Activated T-cell treated with anti-CD3 and anti-CD28 coated beads, Interleukin-2, amount 50 U/mL, for 4 hours (primary cell): Measurements from ENCODE around the gene MSH4. TPM values are rescaled to one million over a fixed set of nuclear protein-coding genes. Genes with fewer than 3 reads are reported as not detected.
"Not testable (repeated sequence)": the region's sequence is repeated elsewhere in the genome, so short reads cannot be mapped to it uniquely, and the experiment has no call there.

Source experiments
- ATAC-seq, 2 donors: fragments of 200-7000 bp; cut with Tn5 transposase; one replicate each; pipeline ENCODE4 v1.10.0; 2021
- DNase-seq: peaks from one replicate; pipeline ENCODE4 v3.0.0-alpha.2; 2020
- H3K27me3 Mint-ChIP-seq: one replicate; pipeline ENCODE4 v1.8.0; 2021; ENCODE audit warnings: low read depth, mixed read lengths
- H3K36me3 Mint-ChIP-seq: one replicate; pipeline ENCODE4 v1.8.0; 2022; ENCODE audit warnings: mixed read lengths; ENCODE audit not compliant: insufficient read depth
- H3K4me1 Mint-ChIP-seq: one replicate; pipeline ENCODE4 v1.8.0; 2021; ENCODE audit warnings: low read depth, mixed read lengths
- H3K4me3 Mint-ChIP-seq: one replicate; pipeline ENCODE4 v1.8.0; 2021; ENCODE audit warnings: mild to moderate bottlenecking, moderate library complexity, mixed read lengths
- H3K9me3 Mint-ChIP-seq: one replicate; pipeline ENCODE4 v1.8.0; 2021; ENCODE audit warnings: mixed read lengths
- total RNA-seq, 3 donors: library from RNA; stranded (reverse); gene quantifications; one replicate each; pipeline ENCODE4 v1.2.1, GENCODE V29; 2021

The MSH4 gene
- total RNA-seq, 3 donors from 2014 or later: 0.28 to 0.45 (median 0.41) TPM

DNA sequence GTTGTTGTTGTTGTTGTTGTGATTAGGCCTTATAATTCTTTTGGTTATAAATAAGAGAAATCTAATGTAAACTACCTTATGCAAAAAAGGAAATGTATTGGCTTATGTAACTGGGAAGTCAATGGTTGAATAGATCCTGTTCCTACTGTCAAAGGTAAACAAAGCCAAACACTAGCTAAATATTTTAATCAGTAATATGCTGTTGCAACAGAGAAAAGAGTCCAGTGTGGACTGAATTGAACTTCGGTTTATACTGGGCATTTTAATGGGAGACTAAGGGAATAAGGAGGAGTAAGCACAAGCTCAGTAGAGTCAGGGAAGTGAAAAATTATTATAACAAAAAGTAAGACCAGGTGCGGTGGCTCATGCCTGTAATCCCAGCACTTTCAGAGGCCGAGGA lies 15.4 kb downstream of the MSH4 start:
- DNase-seq (no peak), ATAC-seq (no peak)
- H3K4me1 Mint-ChIP-seq: no peaks in the 10 kb centered on the region
- H3K9me3 Mint-ChIP-seq: no peaks in the 10 kb centered on the region
- H3K27me3 Mint-ChIP-seq: no peaks in the 10 kb centered on the region
- H3K4me3 Mint-ChIP-seq: no peak overlapping the region
- no peaks in the 10 kb centered on the region for H3K36me3 Mint-ChIP-seq

DNA sequence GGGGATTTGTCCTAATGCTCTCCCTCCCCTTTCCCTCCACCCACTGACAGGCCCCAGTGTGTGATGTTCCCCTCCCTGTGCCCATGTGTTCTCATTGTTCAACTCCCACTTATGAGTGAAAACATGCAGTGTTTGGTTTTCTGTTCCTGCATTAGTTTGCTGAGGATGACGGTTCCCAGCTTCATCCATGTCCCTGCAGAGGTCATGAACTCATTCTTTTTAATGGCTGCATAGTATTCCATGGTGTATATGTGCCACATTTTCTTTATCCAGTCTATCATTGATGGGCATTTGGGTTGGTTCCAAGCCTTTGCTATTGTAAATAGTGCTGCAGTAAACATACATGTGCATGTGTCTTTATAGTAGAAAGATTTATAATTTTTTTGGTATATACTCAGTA lies 26.9 kb downstream of the MSH4 start:
- H3K9me3 Mint-ChIP-seq: peaks cover 17% of the 10 kb centered on the region
- not testable (repeated sequence) for ATAC-seq, H3K4me3 Mint-ChIP-seq, H3K4me1 Mint-ChIP-seq, H3K27me3 Mint-ChIP-seq, DNase-seq, H3K36me3 Mint-ChIP-seq

DNA sequence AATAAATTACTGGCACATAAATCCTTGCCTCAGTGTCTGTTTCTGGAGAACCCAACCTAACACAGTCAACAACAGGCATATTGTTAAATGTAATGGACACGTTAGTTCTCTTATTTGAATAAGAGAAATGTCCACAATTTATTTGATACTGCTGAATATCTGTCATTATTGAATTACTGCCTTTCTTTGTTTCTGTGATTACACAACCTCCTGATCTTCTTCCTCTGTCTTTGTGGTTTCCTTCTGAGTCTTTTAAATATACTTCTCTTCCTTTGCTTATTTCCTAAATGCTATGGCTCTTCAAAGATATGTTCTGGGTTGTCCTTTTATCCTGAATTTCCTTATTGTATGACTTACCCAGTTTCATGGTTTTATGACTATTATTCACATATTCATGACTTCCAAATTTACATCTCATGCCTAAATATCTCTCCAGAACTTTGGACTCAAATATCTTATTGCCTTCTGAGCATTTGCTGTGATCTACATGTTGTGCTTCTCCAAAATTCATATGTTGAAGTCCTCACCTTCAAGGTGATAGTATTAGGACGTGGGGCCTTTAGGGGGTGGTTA lies 39.9 kb downstream of the MSH4 start:
- peaks cover 31% of the 10 kb centered on the region for H3K9me3 Mint-ChIP-seq
- no peak for ATAC-seq
- DNase-seq: no peak
- no peaks in the 10 kb centered on the region for H3K4me1 Mint-ChIP-seq
- no peak overlapping the region for H3K4me3 Mint-ChIP-seq
- H3K27me3 Mint-ChIP-seq: no peaks in the 10 kb centered on the region
- H3K36me3 Mint-ChIP-seq: no peaks in the 10 kb centered on the region

DNA sequence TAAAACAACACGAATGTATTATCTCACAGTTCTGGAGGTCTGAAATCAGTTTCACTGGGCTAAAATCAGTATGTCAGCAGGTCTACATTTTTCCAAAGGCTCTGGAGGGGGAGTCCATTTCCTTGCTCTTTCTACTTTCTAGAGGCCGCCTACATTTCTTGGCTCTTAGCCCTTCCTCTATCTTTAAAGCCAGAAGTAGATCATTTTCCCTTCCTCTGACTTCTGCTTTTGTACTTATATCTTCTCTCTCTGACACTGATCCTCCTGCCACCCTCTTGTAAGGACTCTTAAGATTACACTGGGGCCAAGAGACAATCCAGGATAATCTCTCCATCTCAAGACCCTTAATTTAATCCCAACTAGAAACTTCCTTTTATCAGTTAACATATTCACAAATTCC lies 41.4 kb downstream of the MSH4 start:
- DNase-seq (no peak), ATAC-seq (no peak)
- no peak overlapping the region for H3K4me3 Mint-ChIP-seq
- H3K9me3 Mint-ChIP-seq: peaks cover 18% of the 10 kb centered on the region
- no peaks in the 10 kb centered on the region for H3K36me3 Mint-ChIP-seq
- no peaks in the 10 kb centered on the region for H3K4me1 Mint-ChIP-seq
- H3K27me3 Mint-ChIP-seq: no peaks in the 10 kb centered on the region

DNA sequence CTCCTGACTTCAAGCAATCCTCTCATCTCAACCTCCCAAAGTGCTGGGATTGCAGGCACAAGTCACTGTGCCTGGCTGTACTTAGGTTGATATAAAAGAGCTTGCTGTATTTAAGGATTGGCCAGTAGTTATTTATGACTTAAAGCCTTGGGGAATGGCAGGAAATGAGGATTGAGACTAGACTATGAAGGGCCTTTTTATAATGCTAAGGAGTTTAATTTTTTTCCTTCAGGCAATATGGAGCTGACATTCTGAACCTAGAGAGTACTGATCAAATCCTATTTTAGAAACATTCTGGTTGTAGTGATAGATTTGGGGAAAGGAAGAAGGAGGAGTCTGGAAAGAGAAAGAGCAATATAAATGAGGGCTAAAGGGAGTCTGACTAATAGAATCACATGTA lies 44.7 kb downstream of the MSH4 start:
- no peaks in the 10 kb centered on the region for H3K4me1 Mint-ChIP-seq
- no peaks in the 10 kb centered on the region for H3K27me3 Mint-ChIP-seq
- H3K9me3 Mint-ChIP-seq: peaks cover 4% of the 10 kb centered on the region
- ATAC-seq (no peak), DNase-seq (no peak)
- H3K36me3 Mint-ChIP-seq: no peaks in the 10 kb centered on the region
- H3K4me3 Mint-ChIP-seq: no peak overlapping the region

DNA sequence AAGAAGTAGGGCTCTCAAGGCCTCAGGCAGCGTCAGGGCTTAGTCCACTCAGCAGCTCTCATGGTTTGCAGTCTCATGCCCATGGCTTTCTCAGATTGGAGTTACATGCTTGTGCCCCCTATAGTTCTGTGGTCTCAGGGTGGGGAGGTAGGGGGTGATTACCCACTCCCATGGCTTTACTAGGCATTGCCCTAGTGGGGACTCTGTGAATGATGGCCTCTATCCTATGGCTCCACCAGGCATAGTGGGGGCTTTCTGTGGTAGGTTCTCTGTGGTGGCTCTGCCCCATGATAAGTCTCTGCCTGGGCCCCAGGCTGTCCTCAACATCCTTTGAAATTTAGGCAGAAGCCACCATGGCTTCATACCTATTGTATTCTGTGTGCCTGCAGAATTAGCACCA lies 48.9 kb downstream of the MSH4 start:
- DNase-seq (no peak), ATAC-seq (no peak)
- Mint-ChIP-seq H3K9me3 (no peaks in the 10 kb centered on the region), H3K27me3 (no peaks in the 10 kb centered on the region), H3K36me3 (no peaks in the 10 kb centered on the region), H3K4me1 (no peaks in the 10 kb centered on the region), H3K4me3 (no peak overlapping the region)

DNA sequence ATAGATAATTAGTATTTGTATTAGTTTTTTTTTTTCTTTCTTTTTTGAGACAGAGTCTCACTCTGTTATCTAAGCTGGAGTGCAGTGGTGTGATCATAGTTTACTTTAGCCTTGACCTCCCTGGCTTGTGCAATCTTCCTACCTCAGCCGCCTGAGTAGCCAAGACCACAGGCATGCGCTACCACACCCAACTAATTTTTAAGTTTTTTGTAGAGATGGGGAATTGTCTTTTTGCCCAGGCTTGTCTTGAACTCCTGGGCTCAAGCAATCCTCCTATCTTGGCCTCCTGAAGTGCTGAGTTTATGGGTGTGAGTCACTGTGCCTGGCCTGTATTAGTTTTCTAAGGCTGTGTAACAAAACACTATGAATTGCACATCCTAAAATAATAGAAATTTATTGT lies 58.3 kb downstream of the MSH4 start:
- no peak overlapping the region for H3K4me3 Mint-ChIP-seq
- DNase-seq (no peak), ATAC-seq (no peak)
- no peaks in the 10 kb centered on the region for H3K36me3 Mint-ChIP-seq
- H3K9me3 Mint-ChIP-seq: no peaks in the 10 kb centered on the region
- H3K27me3 Mint-ChIP-seq: no peaks in the 10 kb centered on the region
- no peaks in the 10 kb centered on the region for H3K4me1 Mint-ChIP-seq

DNA sequence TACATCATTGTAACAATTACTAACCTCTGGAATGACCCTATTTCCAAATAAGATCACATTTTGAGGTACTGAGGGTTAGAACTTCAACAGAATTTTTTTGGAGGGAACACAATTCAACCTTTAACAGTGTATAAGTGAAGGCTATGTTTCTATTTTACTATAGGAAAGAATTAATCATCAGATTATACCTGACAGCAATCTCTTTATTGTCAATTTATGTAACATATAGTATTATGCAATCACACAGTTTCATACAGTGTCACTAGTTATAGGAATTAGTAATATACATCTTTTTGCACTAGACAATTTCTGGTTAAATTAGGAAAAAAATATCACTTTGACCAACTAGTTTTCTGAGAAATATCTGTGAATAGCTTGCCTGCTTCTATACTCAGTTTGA lies 59.1 kb downstream of the MSH4 start:
- Mint-ChIP-seq H3K27me3 (peaks cover 2% of the 10 kb centered on the region), H3K9me3 (no peaks in the 10 kb centered on the region)

DNA sequence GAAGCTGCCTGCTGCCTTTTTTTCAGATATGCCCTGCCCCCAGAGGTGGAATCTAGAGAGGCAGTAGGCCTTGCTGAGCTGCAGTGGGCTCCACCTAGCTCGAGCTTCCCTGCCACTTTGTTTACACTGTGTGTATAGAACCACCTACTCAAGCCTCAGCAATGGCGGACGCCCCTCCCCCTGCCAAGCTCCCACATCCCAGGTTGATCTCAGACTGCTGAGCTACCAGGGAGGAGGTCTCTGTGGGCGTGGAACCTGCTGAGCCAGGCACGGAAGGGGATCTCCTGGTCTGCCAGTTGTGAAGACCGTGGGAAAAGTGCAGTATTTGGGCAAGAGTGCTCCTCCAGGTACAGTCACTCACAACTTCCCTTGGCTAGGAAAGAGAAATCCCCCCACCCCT lies 65.1 kb downstream of the MSH4 start:
- no peak overlapping the region for H3K4me3 Mint-ChIP-seq
- ATAC-seq (no peak), DNase-seq (no peak)
- H3K4me1 Mint-ChIP-seq: no peaks in the 10 kb centered on the region
- H3K27me3 Mint-ChIP-seq: peaks cover 3% of the 10 kb centered on the region
- no peaks in the 10 kb centered on the region for H3K36me3 Mint-ChIP-seq
- H3K9me3 Mint-ChIP-seq: no peaks in the 10 kb centered on the region

More for the DNA sequence above, 59.1 kb downstream of the MSH4 start:
- Mint-ChIP-seq H3K36me3 (no peaks in the 10 kb centered on the region), H3K4me1 (no peaks in the 10 kb centered on the region), H3K4me3 (no peak overlapping the region)
- DNase-seq: no peak
- no peak for ATAC-seq

DNA sequence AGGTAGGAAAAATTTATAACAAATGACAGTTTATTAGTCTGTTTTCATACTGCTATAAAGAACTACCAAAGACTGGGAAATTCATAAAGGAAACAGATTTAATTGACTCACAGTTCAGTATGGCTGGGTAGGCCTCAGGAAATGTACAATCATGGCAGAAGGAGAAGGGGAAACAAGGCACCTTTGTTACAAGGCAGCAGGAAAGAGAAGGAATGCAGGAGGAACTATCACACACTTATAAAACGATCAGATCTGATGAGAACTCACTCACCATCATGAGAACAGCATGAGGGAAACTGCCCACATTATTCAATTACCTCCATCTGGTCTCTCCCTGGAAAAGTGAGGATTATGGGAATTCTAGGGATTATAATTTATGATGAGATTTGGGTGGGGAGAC lies 74.3 kb downstream of the MSH4 start:
- Mint-ChIP-seq H3K4me1 (no peaks in the 10 kb centered on the region), H3K36me3 (no peaks in the 10 kb centered on the region), H3K4me3 (no peak overlapping the region), H3K27me3 (peaks cover 2% of the 10 kb centered on the region), H3K9me3 (no peaks in the 10 kb centered on the region)
- ATAC-seq (no peak), DNase-seq (no peak)

DNA sequence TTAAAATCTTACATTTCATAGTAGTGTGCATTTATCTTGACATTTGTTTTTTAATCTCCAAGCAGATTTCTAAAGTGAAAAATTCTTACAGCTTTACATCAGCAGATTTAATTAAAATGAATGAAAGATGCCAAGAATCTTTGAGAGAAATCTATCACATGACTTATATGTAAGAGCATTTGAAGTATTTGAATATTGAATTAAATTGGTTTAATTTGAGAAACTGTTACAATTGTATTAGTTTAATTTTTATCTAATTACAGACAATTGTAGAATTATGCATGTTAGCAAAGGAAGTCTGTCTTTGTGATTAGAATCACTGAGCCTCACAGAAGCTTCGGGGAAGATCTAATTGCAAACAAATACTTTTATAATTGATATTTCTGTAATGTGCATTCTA lies 83.3 kb downstream of the MSH4 start:
- Mint-ChIP-seq H3K4me3 (no peak overlapping the region), H3K9me3 (no peaks in the 10 kb centered on the region), H3K36me3 (no peaks in the 10 kb centered on the region), H3K27me3 (peaks cover 2% of the 10 kb centered on the region), H3K4me1 (no peaks in the 10 kb centered on the region)
- ATAC-seq: no peak
- no peak for DNase-seq

DNA sequence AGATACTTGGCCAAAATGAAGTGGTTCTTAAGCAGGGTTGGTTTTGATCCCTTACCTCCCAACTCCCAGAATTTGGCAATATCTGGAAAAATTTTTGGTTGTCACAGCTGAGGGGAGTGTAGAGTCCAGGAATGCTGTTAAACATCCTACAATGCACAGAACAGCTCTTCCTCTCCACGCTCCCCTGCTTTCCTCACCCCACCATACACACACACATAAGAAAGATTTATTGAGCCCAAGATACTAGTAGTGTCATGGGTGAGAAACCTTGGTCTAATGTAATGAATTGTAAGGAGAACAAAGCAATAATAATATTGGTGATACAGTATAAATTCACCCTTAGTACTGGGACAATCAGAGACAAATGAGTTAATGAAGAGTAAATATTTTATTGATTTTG lies 87.8 kb downstream of the MSH4 start:
- Mint-ChIP-seq H3K4me1 (no peaks in the 10 kb centered on the region), H3K9me3 (no peaks in the 10 kb centered on the region), H3K27me3 (peaks cover 2% of the 10 kb centered on the region), H3K4me3 (no peak overlapping the region), H3K36me3 (no peaks in the 10 kb centered on the region)
- DNase-seq (no peak), ATAC-seq (no peak)

DNA sequence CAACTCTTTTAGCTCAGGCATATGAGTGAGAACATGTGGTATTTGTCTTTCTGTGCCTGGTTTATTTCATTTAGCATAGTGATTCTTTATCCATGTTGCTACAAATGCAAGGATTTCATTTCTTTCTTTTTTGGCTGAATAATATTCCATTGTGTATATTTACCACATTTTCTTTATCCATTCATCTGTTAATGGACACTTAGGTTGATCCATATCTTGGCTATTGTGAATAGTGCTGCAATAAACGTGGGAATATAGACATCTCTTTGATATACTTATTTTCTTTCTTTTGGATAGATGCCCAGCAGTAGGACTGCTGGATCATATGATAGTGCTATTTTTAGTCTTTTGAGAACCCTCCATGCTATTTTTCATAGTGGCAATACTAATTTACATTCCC lies 104.7 kb downstream of the MSH4 start:
- Mint-ChIP-seq H3K9me3 (no peaks in the 10 kb centered on the region), H3K36me3 (no peaks in the 10 kb centered on the region), H3K27me3 (no peaks in the 10 kb centered on the region), H3K4me1 (no peaks in the 10 kb centered on the region), H3K4me3 (no peak overlapping the region)
- DNase-seq (no peak), ATAC-seq (no peak)

DNA sequence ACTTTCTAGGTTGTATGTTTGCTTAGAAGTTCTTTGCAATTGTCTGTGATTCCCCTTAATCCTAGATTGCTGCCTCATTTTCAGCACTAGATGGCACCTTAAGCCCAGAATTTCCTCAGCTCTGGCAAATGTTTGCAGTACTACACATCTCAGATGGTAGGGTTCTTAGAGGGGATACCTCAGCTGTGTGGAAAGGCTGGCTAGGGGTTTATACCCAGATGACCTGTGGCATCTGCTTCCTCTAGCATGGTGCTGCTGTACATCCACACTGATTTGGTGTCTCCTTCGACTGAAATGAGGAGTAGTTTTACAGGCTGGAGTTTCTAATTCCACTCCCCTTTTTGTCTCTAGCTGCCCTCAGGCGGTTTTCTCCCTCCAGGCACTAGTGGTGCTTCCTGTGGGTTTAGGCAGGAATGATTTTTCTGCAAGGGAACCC lies 112.1 kb downstream of the MSH4 start:
- no peaks in the 10 kb centered on the region for H3K36me3 Mint-ChIP-seq
- ATAC-seq (no peak), DNase-seq (no peak)
- H3K4me3 Mint-ChIP-seq: no peak overlapping the region
- H3K27me3 Mint-ChIP-seq: peaks cover under 1% of the 10 kb centered on the region
- peaks cover 17% of the 10 kb centered on the region for H3K9me3 Mint-ChIP-seq
- H3K4me1 Mint-ChIP-seq: no peaks in the 10 kb centered on the region

DNA sequence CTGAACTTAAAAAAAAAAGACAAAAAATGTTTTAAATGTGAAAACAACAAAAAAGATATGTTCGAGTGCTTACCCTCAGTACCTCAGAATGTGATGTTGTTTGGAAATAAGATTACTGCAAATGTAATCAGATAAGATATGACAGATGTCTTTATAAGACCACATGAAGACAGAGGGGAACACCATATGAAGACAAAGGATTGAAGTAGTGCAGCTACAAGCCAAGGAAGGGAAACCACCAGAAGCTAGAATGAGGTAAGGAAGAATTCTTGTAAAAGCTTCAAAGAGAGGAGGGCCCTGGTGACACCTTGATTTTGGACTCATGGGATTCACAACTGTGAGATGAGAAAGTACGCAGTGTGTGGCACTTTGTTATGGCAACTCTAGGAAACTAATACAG lies 120.2 kb downstream of the MSH4 start:
- Mint-ChIP-seq H3K27me3 (peaks cover 5% of the 10 kb centered on the region), H3K4me1 (no peaks in the 10 kb centered on the region), H3K4me3 (no peak overlapping the region), H3K9me3 (no peaks in the 10 kb centered on the region), H3K36me3 (no peaks in the 10 kb centered on the region)
- ATAC-seq: no peak
- DNase-seq: no peak

DNA sequence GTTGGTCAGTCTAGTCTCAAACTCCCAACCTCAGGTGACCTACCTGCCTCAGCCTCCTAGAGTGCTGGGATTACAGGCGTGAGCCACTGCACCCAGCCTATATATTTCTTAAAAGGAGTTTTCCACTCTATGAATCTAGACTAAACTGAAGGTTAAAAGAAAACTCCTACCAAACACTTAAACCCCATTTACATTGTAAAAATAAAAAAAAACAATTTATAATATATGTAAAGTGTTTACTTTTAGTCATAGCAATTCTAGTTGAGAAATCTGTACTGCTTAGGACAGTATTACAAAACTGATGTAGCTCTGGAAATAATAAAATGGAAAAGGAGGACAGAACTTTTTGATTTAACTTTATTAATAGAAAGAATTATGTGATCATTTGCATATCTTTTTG lies 126.0 kb downstream of the MSH4 start:
- DNase-seq (no peak), ATAC-seq (no peak)
- no peaks in the 10 kb centered on the region for H3K36me3 Mint-ChIP-seq
- no peaks in the 10 kb centered on the region for H3K9me3 Mint-ChIP-seq
- H3K4me1 Mint-ChIP-seq: no peaks in the 10 kb centered on the region
- peaks cover 6% of the 10 kb centered on the region for H3K27me3 Mint-ChIP-seq
- no peak overlapping the region for H3K4me3 Mint-ChIP-seq
